NCI-H748 (cell line): Measurements from ENCODE around the gene FRZB.

Experiments used
- DNase-seq: peaks from one replicate; lab custom pipeline; 2025; ENCODE audit not compliant: unreplicated experiment; lab: John Stamatoyannopoulos, UW

FRZB gene

GRCh38 chr2:182804128-182804527 lies 62.3 kb downstream of the FRZB start:
- no peak for DNase-seq

- no peak for DNase-seq
Observed at GRCh38 chr2:182798736-182799135, 67.7 kb downstream of the FRZB start.

- DNase-seq = no peak
Observed at GRCh38 chr2:182792441-182792840, 74.0 kb downstream of the FRZB start.

GRCh38 chr2:182784777-182785176 lies 81.7 kb downstream of the FRZB start:
- DNase-seq = peak; percentile 55

- DNase-seq = no peak
Observed at GRCh38 chr2:182784058-182784706, 82.3 kb downstream of the FRZB start.
